MCF 10A (cell line): ENCODE results near the gene UBR1. TPM values are rescaled to one million over a fixed set of nuclear protein-coding genes. Genes with fewer than 3 reads are reported as not detected.
"Not testable (repeated sequence)": the region's sequence is repeated elsewhere in the genome, so short reads cannot be mapped to it uniquely, and the experiment has no call there.

Experiments
- BruUV-seq: library from RNA; stranded (reverse); fragments of 400-500 nt; replicated peaks from 2 replicates; lab custom pipeline; 2021; lab: Mats Ljungman, UMichigan
- CTCF ChIA-PET: fragments of 300-600 bp; sonication (Branson Sonifier 250); formaldehyde crosslinking; extraction: SDS; loops from one replicate; lab custom pipeline; 2021; ENCODE audit warnings: antibody characterized with exemption, inconsistent platforms; lab: Yijun Ruan, JAX
- POLR2A ChIA-PET: fragments of 300-600, 350-650 bp; sonication (Branson Sonifier 250); formaldehyde crosslinking; extraction: SDS; loops from one replicate; lab custom pipeline; 2020; ENCODE audit warnings: antibody characterized with exemption, inconsistent platforms; lab: Yijun Ruan, JAX
- DNase-seq: peaks from one replicate; pipeline ENCODE4 v3.0.0-alpha.2; 2018; ENCODE audit not compliant: unreplicated experiment
- H3K27ac Mint-ChIP-seq: one replicate; pipeline ENCODE4 v1.8.0; 2022; ENCODE audit warnings: mild to moderate bottlenecking, low read depth, mixed read lengths; ENCODE audit not compliant: unreplicated experiment
- H3K27me3 Mint-ChIP-seq: one replicate; pipeline ENCODE4 v1.8.0; 2022; ENCODE audit warnings: mixed read lengths; ENCODE audit not compliant: insufficient read depth, unreplicated experiment
- H3K36me3 Mint-ChIP-seq: one replicate; pipeline ENCODE4 v1.8.0; 2022; ENCODE audit warnings: mild to moderate bottlenecking, moderate library complexity, mixed read lengths; ENCODE audit not compliant: insufficient read depth, unreplicated experiment
- H3K4me1 Mint-ChIP-seq: one replicate; pipeline ENCODE4 v1.8.0; 2022; ENCODE audit warnings: mixed read lengths; ENCODE audit not compliant: insufficient read depth, unreplicated experiment
- H3K4me3 Mint-ChIP-seq: one replicate; pipeline ENCODE4 v1.8.0; 2022; ENCODE audit warnings: mild to moderate bottlenecking, moderate library complexity, mixed read lengths; ENCODE audit not compliant: unreplicated experiment
- H3K9me3 Mint-ChIP-seq: one replicate; pipeline ENCODE4 v1.8.0; 2022; ENCODE audit warnings: mixed read lengths; ENCODE audit not compliant: unreplicated experiment
- CTCF ChIP-seq: fragments of 200-600 bp; IDR thresholded peaks from one replicate; pipeline ENCODE4 v1.8.0; 2022; ENCODE audit warnings: antibody characterized with exemption, mild to moderate bottlenecking; ENCODE audit not compliant: unreplicated experiment
- intact Hi-C: fragments of 100-400 bp; cut with micrococcal nuclease; formaldehyde crosslinking; loops from 2 replicates; pipeline ENCODE4 v1.14.1; 2022
- total RNA-seq: library from RNA; stranded (reverse); gene quantifications from 2 replicates; pipeline ENCODE4 v1.2.3, GENCODE V29; 2022

The UBR1 gene
- total RNA-seq, 1 experiment from 2014 or later, result 25.6 TPM

- no peaks in the 10 kb centered on the region for H3K4me1 Mint-ChIP-seq
- no peaks in the 10 kb centered on the region for H3K9me3 Mint-ChIP-seq
- intact Hi-C loops, result no loop called here
- no peak for DNase-seq
- TF ChIP-seq CTCF, result no peak
- CTCF ChIA-PET, result interaction anchor here (1.1 kb wide), 1 partner anchor 305 kb away, joined by 5 read pairs; no protein-coding TSS in a partner anchor
- H3K4me3 Mint-ChIP-seq, result no peak overlapping the region
- H3K27ac Mint-ChIP-seq, result no peak overlapping the region
- H3K27me3 Mint-ChIP-seq, result no peaks in the 10 kb centered on the region
- BruUV-seq, result no TSS peak
- peaks cover 42% of the 10 kb centered on the region for H3K36me3 Mint-ChIP-seq
- POLR2A ChIA-PET, result no interaction called here
Observed at GRCh38 chr15:43009206-43009605, 96.6 kb downstream of the UBR1 start.

GRCh38 chr15:43008150-43008549 is 97.7 kb downstream of the UBR1 start:
- Mint-ChIP-seq H3K27ac (no peak overlapping the region), H3K9me3 (no peaks in the 10 kb centered on the region), H3K27me3 (no peaks in the 10 kb centered on the region), H3K4me1 (no peaks in the 10 kb centered on the region), H3K4me3 (no peak overlapping the region), H3K36me3 (peaks cover 50% of the 10 kb centered on the region)
- DNase-seq, result no peak
- ChIA-PET POLR2A (interaction anchor here (0.7 kb wide), 1 partner anchor 28 kb away, joined by 3 read pairs; no protein-coding TSS in a partner anchor), CTCF (no interaction called here)
- BruUV-seq, result no TSS peak
- TF ChIP-seq CTCF, result no peak
- intact Hi-C loops, result no loop called here

GRCh38 chr15:43007551-43007950 is 98.3 kb downstream of the UBR1 start:
- no peaks in the 10 kb centered on the region for H3K9me3 Mint-ChIP-seq
- no peak for DNase-seq
- ChIA-PET CTCF (interaction anchor here (0.6 kb wide), 1 partner anchor 277 kb away, joined by 3 read pairs; no protein-coding TSS in a partner anchor), POLR2A (interaction anchor here (0.7 to 1.1 kb wide), 3 partner anchors 8 to 27 kb away, joined by 3 read pairs; no protein-coding TSS in a partner anchor)
- BruUV-seq, result no TSS peak
- H3K36me3 Mint-ChIP-seq, result peaks cover 56% of the 10 kb centered on the region
- no peak overlapping the region for H3K4me3 Mint-ChIP-seq
- no peaks in the 10 kb centered on the region for H3K27me3 Mint-ChIP-seq
- H3K27ac Mint-ChIP-seq, result no peak overlapping the region
- no peaks in the 10 kb centered on the region for H3K4me1 Mint-ChIP-seq
- no peak for TF ChIP-seq CTCF
- intact Hi-C loops, result no loop called here

- intact Hi-C loops, result no loop called here
- DNase-seq, result no peak
- no peak overlapping the region for H3K27ac Mint-ChIP-seq
- H3K27me3 Mint-ChIP-seq, result no peaks in the 10 kb centered on the region
- H3K36me3 Mint-ChIP-seq, result peaks cover 57% of the 10 kb centered on the region
- no peak for TF ChIP-seq CTCF
- H3K9me3 Mint-ChIP-seq, result no peaks in the 10 kb centered on the region
- CTCF ChIA-PET, result interaction anchor here (0.6 kb wide), 1 partner anchor 277 kb away, joined by 3 read pairs; no protein-coding TSS in a partner anchor
- no TSS peak for BruUV-seq
- no peak overlapping the region for H3K4me3 Mint-ChIP-seq
- H3K4me1 Mint-ChIP-seq, result no peaks in the 10 kb centered on the region
- POLR2A ChIA-PET, result interaction anchor here (0.7 to 1.1 kb wide), 2 partner anchors 8 to 23 kb away, joined by 3 read pairs; no protein-coding TSS in a partner anchor
Observed at GRCh38 chr15:43006991-43007390, 98.8 kb downstream of the UBR1 start.

GRCh38 chr15:43004886-43005595 is 100.8 kb downstream of the UBR1 start:
- H3K36me3 Mint-ChIP-seq, result peaks cover 53% of the 10 kb centered on the region
- H3K9me3 Mint-ChIP-seq, CTCF ChIA-PET, H3K27me3 Mint-ChIP-seq, H3K4me1 Mint-ChIP-seq, POLR2A ChIA-PET, H3K4me3 Mint-ChIP-seq, H3K27ac Mint-ChIP-seq, BruUV-seq, intact Hi-C loops, DNase-seq: not testable (repeated sequence)
